Left forelimb (tissue), 1 donor: ENCODE measurements around the gene ECD.

ENCODE experiments used
- DNase-seq: peaks from one replicate; pipeline ENCODE4 v3.0.0-alpha.2; 2018; ENCODE audit warnings: low spot score

Gene ECD

GRCh38 chr10:73096449-73097304, 71.1 kb downstream of the ECD start, which contains the start of gene P4HA1:
Gene P4HA1, minus strand, starts transcription at chr10:73096866. Its CDS starts 21,983 bp downstream, at chr10:73074883.
- peak; percentile 99 for DNase-seq

- peak; percentile 85 for DNase-seq
These were observed 71.8 kb downstream of the ECD start for GRCh38 chr10:73096041-73096448.

- DNase-seq: peak; percentile 81
These were observed 72.3 kb downstream of the ECD start for GRCh38 chr10:73095481-73096021.

- DNase-seq: no peak
These were observed 72.8 kb downstream of the ECD start for GRCh38 chr10:73094986-73095480.

GRCh38 chr10:73093922-73094850, 73.6 kb downstream of the ECD start:
- DNase-seq: no peak

GRCh38 chr10:73092830-73093229, 75.0 kb downstream of the ECD start:
- DNase-seq: no peak

- DNase-seq: no peak
These were observed 79.5 kb downstream of the ECD start for GRCh38 chr10:73088304-73088703.

GRCh38 chr10:73086816-73087215, 81.0 kb downstream of the ECD start:
- DNase-seq: no peak

- no peak for DNase-seq
These were observed 83.6 kb downstream of the ECD start for GRCh38 chr10:73084209-73084608.
